MCF 10A (cell line): ENCODE measurements around the gene NEK1. TPM values are rescaled to one million over a fixed set of nuclear protein-coding genes. Genes with fewer than 3 reads are reported as not detected.

ENCODE experiments used
- Bru-seq: library from RNA; stranded (reverse); fragments of 400-500 nt; gene quantifications from one replicate; lab custom pipeline; 2021; lab: Mats Ljungman, UMichigan
- BruChase-seq, 2 experiments: library from RNA; stranded (reverse); fragments of 400-500 nt; gene quantifications; one replicate each; lab custom pipeline; 2021; lab: Mats Ljungman, UMichigan
- BruUV-seq: library from RNA; stranded (reverse); fragments of 400-500 nt; replicated peaks from 2 replicates; lab custom pipeline; 2021; lab: Mats Ljungman, UMichigan
- CTCF ChIA-PET: fragments of 300-600 bp; sonication (Branson Sonifier 250); formaldehyde crosslinking; extraction: SDS; loops from one replicate; lab custom pipeline; 2021; ENCODE audit warnings: antibody characterized with exemption, inconsistent platforms; lab: Yijun Ruan, JAX
- POLR2A ChIA-PET: fragments of 300-600, 350-650 bp; sonication (Branson Sonifier 250); formaldehyde crosslinking; extraction: SDS; loops from one replicate; lab custom pipeline; 2020; ENCODE audit warnings: antibody characterized with exemption, inconsistent platforms; lab: Yijun Ruan, JAX
- DNase-seq: peaks from one replicate; pipeline ENCODE4 v3.0.0-alpha.2; 2018; ENCODE audit not compliant: unreplicated experiment
- H3K27ac Mint-ChIP-seq: one replicate; pipeline ENCODE4 v1.8.0; 2022; ENCODE audit warnings: mild to moderate bottlenecking, low read depth, mixed read lengths; ENCODE audit not compliant: unreplicated experiment
- H3K27me3 Mint-ChIP-seq: one replicate; pipeline ENCODE4 v1.8.0; 2022; ENCODE audit warnings: mixed read lengths; ENCODE audit not compliant: insufficient read depth, unreplicated experiment
- H3K36me3 Mint-ChIP-seq: one replicate; pipeline ENCODE4 v1.8.0; 2022; ENCODE audit warnings: mild to moderate bottlenecking, moderate library complexity, mixed read lengths; ENCODE audit not compliant: insufficient read depth, unreplicated experiment
- H3K4me1 Mint-ChIP-seq: one replicate; pipeline ENCODE4 v1.8.0; 2022; ENCODE audit warnings: mixed read lengths; ENCODE audit not compliant: insufficient read depth, unreplicated experiment
- H3K4me3 Mint-ChIP-seq: one replicate; pipeline ENCODE4 v1.8.0; 2022; ENCODE audit warnings: mild to moderate bottlenecking, moderate library complexity, mixed read lengths; ENCODE audit not compliant: unreplicated experiment
- H3K9me3 Mint-ChIP-seq: one replicate; pipeline ENCODE4 v1.8.0; 2022; ENCODE audit warnings: mixed read lengths; ENCODE audit not compliant: unreplicated experiment
- CTCF ChIP-seq: fragments of 200-600 bp; IDR thresholded peaks from one replicate; pipeline ENCODE4 v1.8.0; 2022; ENCODE audit warnings: antibody characterized with exemption, mild to moderate bottlenecking; ENCODE audit not compliant: unreplicated experiment
- intact Hi-C: fragments of 100-400 bp; cut with micrococcal nuclease; formaldehyde crosslinking; loops from 2 replicates; pipeline ENCODE4 v1.14.1; 2022
- long read RNA-seq: library from polyadenylated mRNA; stranded (forward); transcript quantifications from one replicate; pipeline ENCODE4 v2.0.0, GENCODE V29; 2022
- total RNA-seq: library from RNA; stranded (reverse); gene quantifications from 2 replicates; pipeline ENCODE4 v1.2.3, GENCODE V29; 2022

NEK1 gene
- total RNA-seq (15.5 and 17.2 TPM in 2 replicates), Bru-seq, nascent RNA (percentile 76 among the genes with signal in this experiment), BruChase-seq, experiment 1, labeled RNA remaining after a 6-hour chase (percentile 73 among the genes with signal in this experiment), BruChase-seq, experiment 2, labeled RNA remaining after a 2-hour chase (percentile 79 among the genes with signal in this experiment)
- long read RNA-seq, full-length matches to known transcripts = 2 of 14 reads
- long read RNA-seq, partial matches to known transcripts = 5 of 14 reads
- long read RNA-seq, other reads (novel, unspliced or antisense) = 7 of 14 reads

GRCh38 chr4:169611991-169612870 is at the start of gene NEK1:
Gene NEK1 (minus strand): TSS chr4:169612583. CDS start chr4:169602630, 9,953 bp downstream.
- Mint-ChIP-seq H3K9me3 (no peaks in the 10 kb centered on the region), H3K27me3 (no peaks in the 10 kb centered on the region), H3K4me1 (peaks cover 12% of the 10 kb centered on the region), H3K27ac (peak within 1 kb of the TSS; percentile 98), H3K4me3 (peak within 1 kb of the TSS; percentile 98), H3K36me3 (peaks cover 19% of the 10 kb centered on the region)
- BruUV-seq = TSS peak; percentile 68
- DNase-seq = peak; percentile 87
- intact Hi-C loops = loop anchor here (2.0 to 5.0 kb wide), 4 partner anchors 47 to 479 kb away; no protein-coding TSS in a partner anchor
- no peak for TF ChIP-seq CTCF
- POLR2A ChIA-PET = interaction anchor here (0.6 to 8.5 kb wide), 16 partner anchors 8 to 659 kb away, joined by 3 to 122 read pairs (median 4); partner anchors contain the start of genes CLCN3 and MFAP3L
- CTCF ChIA-PET = interaction anchor here (0.6 to 2.3 kb wide), 23 partner anchors 8 to 1937 kb away, joined by 3 to 14 read pairs (median 3); partner anchors contain the start of genes CLCN3 and HPF1

- Mint-ChIP-seq H3K27ac (peak overlapping the region; percentile 95), H3K27me3 (no peaks in the 10 kb centered on the region), H3K9me3 (no peaks in the 10 kb centered on the region), H3K36me3 (peaks cover 12% of the 10 kb centered on the region), H3K4me3 (peak overlapping the region; percentile 87), H3K4me1 (peaks cover 18% of the 10 kb centered on the region)
- DNase-seq = no peak
- POLR2A ChIA-PET = interaction anchor here (0.6 to 10.3 kb wide), 12 partner anchors 8 to 830 kb away, joined by 3 to 303 read pairs (median 4); partner anchors contain the start of genes CLCN3, HPF1 and NEK1
- intact Hi-C loops = no loop called here
- CTCF ChIA-PET = interaction anchor here (0.6 to 1.4 kb wide), 2 partner anchors 42 to 657 kb away, joined by 3 to 7 read pairs; no protein-coding TSS in a partner anchor
- BruUV-seq = no TSS peak
- TF ChIP-seq CTCF = no peak
These were observed 49.4 kb upstream of the NEK1 start for GRCh38 chr4:169661761-169662160.

- peaks cover 18% of the 10 kb centered on the region for H3K4me1 Mint-ChIP-seq
- H3K4me3 Mint-ChIP-seq = peak overlapping the region; percentile 87
- DNase-seq = no peak
- peak overlapping the region; percentile 95 for H3K27ac Mint-ChIP-seq
- ChIA-PET POLR2A (interaction anchor here (0.6 to 10.3 kb wide), 15 partner anchors 8 to 829 kb away, joined by 3 to 303 read pairs (median 6); partner anchors contain the start of genes CLCN3, HPF1 and NEK1), CTCF (interaction anchor here (0.6 to 1.8 kb wide), 5 partner anchors 26 to 656 kb away, joined by 3 to 14 read pairs (median 4); partner anchors contain the start of gene NEK1)
- H3K36me3 Mint-ChIP-seq = peaks cover 6% of the 10 kb centered on the region
- BruUV-seq = no TSS peak
- no peak for TF ChIP-seq CTCF
- H3K27me3 Mint-ChIP-seq = no peaks in the 10 kb centered on the region
- intact Hi-C loops = loop anchor here (1.0 kb wide), 2 partner anchors 41 to 130 kb away; partner anchors contain the start of gene CLCN3
- H3K9me3 Mint-ChIP-seq = no peaks in the 10 kb centered on the region
These were observed 48.5 kb upstream of the NEK1 start for GRCh38 chr4:169660929-169661328.
